Endodermal cell (in vitro differentiated cells): ENCODE measurements around the gene CLEC4E. TPM values are rescaled to one million over a fixed set of nuclear protein-coding genes. Genes with fewer than 3 reads are reported as not detected.

Source experiments
- DNase-seq: peaks from one replicate; pipeline ENCODE4 v3.0.0-alpha.2; 2017
- H3K27ac ChIP-seq: 2 replicates; pipeline ENCODE4 v1.5.1; 2013; ENCODE audit warnings: mild to moderate bottlenecking, low read depth, low read length, moderate library complexity
- H3K27me3 ChIP-seq: 2 replicates; pipeline ENCODE4 v1.6.1; 2013; ENCODE audit warnings: mild to moderate bottlenecking, low read length, moderate library complexity; ENCODE audit not compliant: insufficient read depth, control insufficient read depth, poor library complexity, severe bottlenecking
- H3K36me3 ChIP-seq: 2 replicates; pipeline ENCODE4 v1.7.0; 2013; ENCODE audit warnings: mild to moderate bottlenecking, low read length, moderate library complexity; ENCODE audit not compliant: control insufficient read depth, insufficient read depth
- H3K4me1 ChIP-seq: one replicate; pipeline ENCODE4 v1.7.0; 2013; ENCODE audit warnings: low read length; ENCODE audit not compliant: control insufficient read depth, insufficient read depth
- H3K4me3 ChIP-seq: 2 replicates; pipeline ENCODE4 v1.5.1; 2013; ENCODE audit warnings: mild to moderate bottlenecking, low read length, moderate library complexity
- H3K9ac ChIP-seq: 2 replicates; pipeline ENCODE4 v1.6.1; 2013; ENCODE audit warnings: mild to moderate bottlenecking, low read length, moderate library complexity; ENCODE audit not compliant: poor library complexity, severe bottlenecking; ENCODE audit errors: extremely low read depth
- H3K9me3 ChIP-seq: 2 replicates; pipeline ENCODE4 v1.6.1; 2013; ENCODE audit warnings: mild to moderate bottlenecking, low read length, moderate library complexity; ENCODE audit not compliant: control insufficient read depth
- H3K27ac Mint-ChIP-seq: 2 replicates; pipeline ENCODE4 v1.8.0; 2020; ENCODE audit warnings: mixed read lengths
- H3K27me3 Mint-ChIP-seq: 2 replicates; pipeline ENCODE4 v1.8.0; 2021; ENCODE audit warnings: mild to moderate bottlenecking, mixed read lengths; ENCODE audit not compliant: insufficient read depth
- H3K36me3 Mint-ChIP-seq: 2 replicates; pipeline ENCODE4 v1.8.0; 2020; ENCODE audit warnings: low read depth, mixed read lengths
- H3K4me1 Mint-ChIP-seq: 2 replicates; pipeline ENCODE4 v1.8.0; 2020; ENCODE audit warnings: mixed read lengths
- H3K4me3 Mint-ChIP-seq: 2 replicates; pipeline ENCODE4 v1.8.0; 2020; ENCODE audit warnings: mild to moderate bottlenecking, moderate library complexity, mixed read lengths
- H3K9me3 Mint-ChIP-seq: 2 replicates; pipeline ENCODE4 v1.8.0; 2020; ENCODE audit warnings: mild to moderate bottlenecking, mixed read lengths
- WGBS, 2 experiments: methylation state at CpG; one replicate each; pipeline versions ENCODE4 v1.1.5 to v1.1.7; 2013; ENCODE audit warnings: missing lambda C conversion rate in 2 of 2, mixed read lengths in 1 of 2; ENCODE audit not compliant: insufficient coverage in 1 of 2, insufficient read length in 1 of 2; 5-methylcytosine and 5-hydroxymethylcytosine counted together
- total RNA-seq, 2 donors: library from RNA; stranded (reverse); fragmentation: NEBNext Ultra II Directional in 1 of 2; extraction: Animal tissue kit (Norgen Biotek cat#: 25700) in 1 of 2; gene quantifications; 2 replicates in 1 of 2; 3 replicates in 1 of 2; pipeline ENCODE4 v1.2.1, GENCODE V29; 2021
- TF ChIP-seq, protein P1 (sequence below): fragments of 200-600 bp; sonication (generic); conservative IDR thresholded peaks from 2 replicates; pipeline ENCODE4 v1.5.0; 2021; ENCODE audit warnings: antibody characterized with exemption, mild to moderate bottlenecking

Gene CLEC4E
- total RNA-seq, 2 donors from 2014 or later = not detected

DNA sequence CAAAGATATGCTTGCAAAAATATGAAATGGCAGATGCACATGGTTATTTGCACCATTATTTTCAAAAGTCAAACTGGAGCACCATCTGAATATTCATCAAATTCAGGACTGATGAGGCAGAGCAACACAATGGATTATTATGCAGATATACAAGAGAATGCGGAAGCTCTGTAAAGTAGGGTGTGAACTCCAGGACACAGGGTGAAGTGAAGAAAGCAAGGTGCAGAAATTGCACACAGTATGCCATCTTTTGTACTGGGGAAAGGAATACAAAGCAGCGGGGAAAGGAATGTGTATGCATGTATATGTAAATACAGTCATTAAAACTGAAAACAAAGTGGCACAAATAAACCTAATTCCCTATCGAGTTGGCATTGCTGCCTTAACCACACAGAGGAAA, 22.7 kb upstream of the CLEC4E start:
- Mint-ChIP-seq H3K4me1 (peaks cover 8% of the 10 kb centered on the region), H3K36me3 (no peaks in the 10 kb centered on the region), H3K27me3 (peaks cover 13% of the 10 kb centered on the region), H3K4me3 (no peak overlapping the region), H3K9me3 (peaks cover 28% of the 10 kb centered on the region), H3K27ac (no peak overlapping the region)
- Histone ChIP-seq H3K36me3 (no peaks in the 10 kb centered on the region), H3K4me3 (no peak overlapping the region), H3K9me3 (peaks cover 24% of the 10 kb centered on the region), H3K27me3 (no peaks in the 10 kb centered on the region), H3K9ac (no peak overlapping the region), H3K4me1 (no peaks in the 10 kb centered on the region), H3K27ac (no peak overlapping the region)
- WGBS, 2 experiments = 64 to 100% methylated on average over 1 to 3 of the region's 3 CpGs
- TF ChIP-seq, protein P1, sequence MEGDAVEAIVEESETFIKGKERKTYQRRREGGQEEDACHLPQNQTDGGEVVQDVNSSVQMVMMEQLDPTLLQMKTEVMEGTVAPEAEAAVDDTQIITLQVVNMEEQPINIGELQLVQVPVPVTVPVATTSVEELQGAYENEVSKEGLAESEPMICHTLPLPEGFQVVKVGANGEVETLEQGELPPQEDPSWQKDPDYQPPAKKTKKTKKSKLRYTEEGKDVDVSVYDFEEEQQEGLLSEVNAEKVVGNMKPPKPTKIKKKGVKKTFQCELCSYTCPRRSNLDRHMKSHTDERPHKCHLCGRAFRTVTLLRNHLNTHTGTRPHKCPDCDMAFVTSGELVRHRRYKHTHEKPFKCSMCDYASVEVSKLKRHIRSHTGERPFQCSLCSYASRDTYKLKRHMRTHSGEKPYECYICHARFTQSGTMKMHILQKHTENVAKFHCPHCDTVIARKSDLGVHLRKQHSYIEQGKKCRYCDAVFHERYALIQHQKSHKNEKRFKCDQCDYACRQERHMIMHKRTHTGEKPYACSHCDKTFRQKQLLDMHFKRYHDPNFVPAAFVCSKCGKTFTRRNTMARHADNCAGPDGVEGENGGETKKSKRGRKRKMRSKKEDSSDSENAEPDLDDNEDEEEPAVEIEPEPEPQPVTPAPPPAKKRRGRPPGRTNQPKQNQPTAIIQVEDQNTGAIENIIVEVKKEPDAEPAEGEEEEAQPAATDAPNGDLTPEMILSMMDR = no peak
- DNase-seq = no peak

DNA sequence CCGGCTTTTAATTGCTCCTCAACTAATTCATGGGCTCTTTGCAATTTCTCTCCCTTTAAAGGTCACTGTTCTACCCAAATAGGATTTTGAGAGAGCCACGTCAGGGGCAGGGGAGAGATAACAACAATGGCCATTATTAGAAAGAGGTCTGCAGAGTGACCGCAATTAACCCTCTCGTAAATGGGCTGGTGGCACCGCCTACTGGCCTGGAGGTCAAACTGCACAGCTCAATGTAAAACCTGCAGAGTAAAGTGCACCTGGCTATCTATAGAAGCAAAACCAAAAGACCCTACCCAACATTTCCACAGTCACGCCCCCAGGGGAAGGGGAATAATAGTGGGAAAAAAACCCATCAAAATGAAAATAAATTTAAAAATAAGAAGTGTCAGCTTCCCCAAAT, 21.6 kb upstream of the CLEC4E start:
- Histone ChIP-seq H3K27ac (no peak overlapping the region), H3K9me3 (peaks cover 17% of the 10 kb centered on the region), H3K9ac (no peak overlapping the region), H3K4me3 (no peak overlapping the region), H3K4me1 (no peaks in the 10 kb centered on the region), H3K36me3 (no peaks in the 10 kb centered on the region), H3K27me3 (no peaks in the 10 kb centered on the region)
- Mint-ChIP-seq H3K4me1 (peaks cover 8% of the 10 kb centered on the region), H3K36me3 (no peaks in the 10 kb centered on the region), H3K27me3 (peaks cover 12% of the 10 kb centered on the region), H3K9me3 (peaks cover 23% of the 10 kb centered on the region), H3K4me3 (no peak overlapping the region), H3K27ac (no peak overlapping the region)
- peak; percentile 65 for DNase-seq
- 83 to 95% methylated on average over 1 to 5 of the region's 6 CpGs for WGBS, 2 experiments
- TF ChIP-seq, protein P1 = peak; percentile 79

DNA sequence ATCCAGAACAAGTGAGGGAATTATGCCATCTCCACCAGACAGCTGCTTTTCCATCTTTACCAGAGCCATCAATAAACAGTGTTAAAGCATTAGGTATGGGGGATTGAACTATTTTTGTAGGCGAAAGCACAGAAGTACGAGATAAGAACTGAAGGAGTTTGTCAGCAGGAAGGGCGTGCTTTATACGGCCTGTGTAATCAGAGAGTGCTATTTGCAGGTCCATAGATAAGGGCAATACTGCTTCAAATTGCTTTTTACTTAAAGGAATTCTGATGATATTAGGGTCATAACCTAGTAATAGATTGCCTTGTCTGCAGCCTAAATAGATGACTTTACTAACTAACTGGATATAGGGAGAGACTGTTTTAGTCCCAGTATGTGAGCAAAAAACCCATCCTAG, 20.3 kb upstream of the CLEC4E start:
- 92 to 95% methylated on average over 4 of the region's 4 CpGs for WGBS, 2 experiments
- Mint-ChIP-seq H3K4me3 (no peak overlapping the region), H3K36me3 (no peaks in the 10 kb centered on the region), H3K27ac (no peak overlapping the region), H3K27me3 (peaks cover 10% of the 10 kb centered on the region), H3K9me3 (peaks cover 18% of the 10 kb centered on the region), H3K4me1 (peaks cover 8% of the 10 kb centered on the region)
- H3K9me3 ChIP-seq = peaks cover 16% of the 10 kb centered on the region
- no peaks in the 10 kb centered on the region for H3K36me3 ChIP-seq
- no peak overlapping the region for H3K27ac ChIP-seq
- H3K9ac ChIP-seq = no peak overlapping the region
- H3K4me1 ChIP-seq = no peaks in the 10 kb centered on the region
- TF ChIP-seq, protein P1 = no peak
- DNase-seq = no peak
- no peaks in the 10 kb centered on the region for H3K27me3 ChIP-seq
- H3K4me3 ChIP-seq = peak overlapping the region; percentile 11
